HepG2 (cell line): ENCODE data around the gene ESYT1. TPM values are rescaled to one million over a fixed set of nuclear protein-coding genes. Genes with fewer than 3 reads are reported as not detected.

Experiments
- AGO2 ChIP-seq: fragments of 200-400 bp; formaldehyde crosslinking; optimal IDR thresholded peaks from 2 replicates; pipeline ENCODE3; 2017; ENCODE audit warnings: mild to moderate bottlenecking, low read depth, low read length, moderate library complexity
- NFYC ChIP-seq: IDR thresholded peaks from 2 replicates; pipeline ENCODE4 v1.6.1; 2016; ENCODE audit warnings: missing genetic modification reagents, missing compliant biosample characterization
- PHF8 ChIP-seq: sonication (generic); formaldehyde crosslinking; IDR thresholded peaks from 2 replicates; pipeline ENCODE4 v1.5.0; 2020; ENCODE audit warnings: missing genetic modification reagents
- SALL1 ChIP-seq: sonication (generic); formaldehyde crosslinking; IDR thresholded peaks from 2 replicates; pipeline ENCODE4 v1.8.0; 2022; ENCODE audit warnings: mild to moderate bottlenecking, missing genetic modification reagents
- SIN3A ChIP-seq: IDR thresholded peaks from 2 replicates; pipeline ENCODE4 v1.6.1; 2011; ENCODE audit warnings: low read depth, mild to moderate bottlenecking, control low read depth, low read length, borderline replicate concordance
- ZNF160 ChIP-seq: sonication (generic); formaldehyde crosslinking; IDR thresholded peaks from 2 replicates; pipeline ENCODE4 v1.8.0; 2022; ENCODE audit warnings: mild to moderate bottlenecking, inconsistent platforms, missing genetic modification reagents
- ZNF260 ChIP-seq: sonication (generic); formaldehyde crosslinking; IDR thresholded peaks from 2 replicates; pipeline ENCODE4 v1.4.0; 2020; ENCODE audit warnings: missing genetic modification reagents, low read depth, mild to moderate bottlenecking, borderline replicate concordance
- ZNF274 ChIP-seq: sonication (generic); formaldehyde crosslinking; IDR thresholded peaks from 2 replicates; pipeline ENCODE4 v1.5.1; 2020; ENCODE audit warnings: mild to moderate bottlenecking, missing genetic modification reagents
- ZNF703 ChIP-seq: sonication (generic); formaldehyde crosslinking; IDR thresholded peaks from 2 replicates; pipeline ENCODE4 v1.5.1; 2020; ENCODE audit warnings: missing genetic modification reagents, mild to moderate bottlenecking, moderate library complexity, borderline replicate concordance
- ZNF749 ChIP-seq: sonication (generic); formaldehyde crosslinking; IDR thresholded peaks from 2 replicates; pipeline ENCODE4 v1.8.0; 2022; ENCODE audit warnings: mild to moderate bottlenecking, missing genetic modification reagents, moderate library complexity, borderline replicate concordance
- ZNF773 ChIP-seq: sonication (generic); formaldehyde crosslinking; IDR thresholded peaks from 2 replicates; pipeline ENCODE4 v1.4.0; 2020; ENCODE audit warnings: missing genetic modification reagents, borderline replicate concordance
- polyA plus RNA-seq, 8 experiments: library from polyadenylated mRNA; depleted of rRNA in 3 of 8; stranded (reverse) in 7 of 8; unstranded in 1 of 8; fragments of >200 nt; fragmentation: Illumina TruSeq in 4 of 8; extraction: Trizol in 4 of 8; gene quantifications; 2 replicates each; pipeline versions ENCODE4 v1.2.1 to v1.2.3, GENCODE V29; 2011 to 2016; ENCODE audit warnings: low read depth in 4 of 8, missing spikeins in 1 of 8, mixed read lengths in 1 of 8; ENCODE audit not compliant: insufficient read depth in 1 of 8
- total RNA-seq, 5 experiments: library from RNA; depleted of rRNA; stranded (reverse); fragments of >200 nt; fragmentation: Illumina TruSeq; extraction: Trizol; gene quantifications; 2 replicates each; pipeline ENCODE4 v1.2.3, GENCODE V29; 2016; ENCODE audit warnings: low read depth in 1 of 5
- TF ChIP-seq, protein P1 (sequence below): sonication (generic); formaldehyde crosslinking; IDR thresholded peaks from 2 replicates; pipeline ENCODE4 v1.4.0; 2020; ENCODE audit warnings: missing genetic modification reagents
- TF ChIP-seq, protein P2 (sequence below): conservative IDR thresholded peaks from 2 replicates; pipeline ENCODE4 v1.6.1; 2018; ENCODE audit warnings: missing genetic modification reagents
- TF ChIP-seq, protein P3 (sequence below): sonication (generic); formaldehyde crosslinking; IDR thresholded peaks from 2 replicates; pipeline ENCODE4 v1.8.0; 2022; ENCODE audit warnings: low read depth, missing genetic modification reagents
- TF ChIP-seq, protein P4 (sequence below): IDR thresholded peaks from 2 replicates; pipeline ENCODE4 v1.6.1; 2016; ENCODE audit warnings: low read depth, borderline replicate concordance
- TF ChIP-seq, protein P5 (sequence below): sonication (generic); formaldehyde crosslinking; IDR thresholded peaks from 2 replicates; pipeline ENCODE4 v1.5.0; 2020; ENCODE audit warnings: mild to moderate bottlenecking, missing genetic modification reagents, borderline replicate concordance
- TF ChIP-seq, protein P6 (sequence below): sonication (generic); formaldehyde crosslinking; IDR thresholded peaks from 2 replicates; pipeline ENCODE4 v1.4.0; 2020; ENCODE audit warnings: mild to moderate bottlenecking, missing genetic modification reagents
- TF ChIP-seq, protein P7 (sequence below): sonication (generic); formaldehyde crosslinking; IDR thresholded peaks from 2 replicates; pipeline ENCODE4 v1.4.0; 2020; ENCODE audit warnings: low read depth, mild to moderate bottlenecking, missing genetic modification reagents

The ESYT1 gene
- total and polyA plus RNA-seq, 2 of the 13 experiments (the other 11 are each of a cell fraction or from before 2014, with no cell fraction given): 66.9 to 71.0 TPM

DNA sequence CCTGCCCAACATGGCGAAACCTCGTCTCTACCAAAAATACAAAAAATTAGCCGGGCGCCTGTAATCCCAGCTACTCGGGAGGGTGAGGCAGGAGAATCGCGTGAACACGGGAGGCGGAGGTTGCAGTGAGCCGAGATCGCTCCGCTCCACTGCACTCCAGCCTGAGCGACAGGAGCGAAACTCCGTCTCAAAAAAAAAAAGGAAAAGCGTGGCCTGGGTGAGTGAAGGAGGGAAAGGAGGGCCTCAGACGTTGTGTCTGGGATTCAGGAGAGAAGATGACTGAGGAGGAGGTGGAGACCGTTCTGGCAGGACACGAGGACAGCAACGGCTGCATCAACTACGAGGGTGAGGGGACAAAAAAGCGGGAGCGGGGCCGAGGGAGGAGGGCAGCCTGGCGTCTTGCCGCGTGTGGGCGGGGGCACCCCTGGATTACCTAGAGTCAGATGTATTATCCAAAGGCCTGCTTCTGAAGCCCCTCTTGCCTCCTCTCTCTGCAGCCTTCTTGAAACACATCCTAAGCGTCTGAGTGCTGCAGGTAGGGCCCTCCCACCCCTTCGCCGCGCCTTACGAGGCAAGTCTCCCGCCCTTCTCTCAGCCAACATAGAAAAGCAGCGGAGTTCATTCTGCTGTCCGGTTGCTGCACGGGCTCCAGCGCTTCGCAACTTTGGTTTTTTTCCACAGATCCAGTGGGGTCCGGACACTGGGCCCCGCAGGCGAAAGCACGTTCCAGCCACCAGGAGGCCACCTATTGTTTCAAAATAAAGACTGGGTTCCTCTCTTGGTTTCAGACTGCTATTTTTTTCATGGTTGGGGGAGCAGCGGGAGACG, 29.3 kb downstream of the ESYT1 start (continued):
- TF ChIP-seq, protein P1, sequence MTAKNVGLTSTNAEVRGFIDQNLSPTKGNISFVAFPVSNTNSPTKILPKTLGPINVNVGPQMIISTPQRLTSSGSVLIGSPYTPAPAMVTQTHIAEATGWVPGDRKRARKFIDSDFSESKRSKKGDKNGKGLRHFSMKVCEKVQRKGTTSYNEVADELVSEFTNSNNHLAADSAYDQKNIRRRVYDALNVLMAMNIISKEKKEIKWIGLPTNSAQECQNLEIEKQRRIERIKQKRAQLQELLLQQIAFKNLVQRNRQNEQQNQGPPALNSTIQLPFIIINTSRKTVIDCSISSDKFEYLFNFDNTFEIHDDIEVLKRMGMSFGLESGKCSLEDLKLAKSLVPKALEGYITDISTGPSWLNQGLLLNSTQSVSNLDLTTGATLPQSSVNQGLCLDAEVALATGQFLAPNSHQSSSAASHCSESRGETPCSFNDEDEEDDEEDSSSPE (CRISPR knock-in tag): peak; percentile 51; the same call in 1 of the 2 replicates
- TF ChIP-seq, protein P2, sequence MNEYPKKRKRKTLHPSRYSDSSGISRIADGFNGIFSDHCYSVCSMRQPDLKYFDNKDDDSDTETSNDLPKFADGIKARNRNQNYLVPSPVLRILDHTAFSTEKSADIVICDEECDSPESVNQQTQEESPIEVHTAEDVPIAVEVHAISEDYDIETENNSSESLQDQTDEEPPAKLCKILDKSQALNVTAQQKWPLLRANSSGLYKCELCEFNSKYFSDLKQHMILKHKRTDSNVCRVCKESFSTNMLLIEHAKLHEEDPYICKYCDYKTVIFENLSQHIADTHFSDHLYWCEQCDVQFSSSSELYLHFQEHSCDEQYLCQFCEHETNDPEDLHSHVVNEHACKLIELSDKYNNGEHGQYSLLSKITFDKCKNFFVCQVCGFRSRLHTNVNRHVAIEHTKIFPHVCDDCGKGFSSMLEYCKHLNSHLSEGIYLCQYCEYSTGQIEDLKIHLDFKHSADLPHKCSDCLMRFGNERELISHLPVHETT: no peak
- TF ChIP-seq SALL1 (peak; percentile 13; the same call in 1 of the 2 replicates), ZNF160 (peak; percentile 43; the same call in 1 of the 2 replicates), SIN3A (peak; percentile 28; the same call in 1 of the 2 replicates), ZNF749 (CRISPR knock-in tag) (peak; percentile 34; the same call in 1 of the 2 replicates), PHF8 (CRISPR knock-in tag) (peak; percentile 24; the same call in 1 of the 2 replicates), NFYC (CRISPR knock-in tag) (no peak), AGO2 (no peak), ZNF773 (CRISPR knock-in tag) (no peak), ZNF274 (no peak), ZNF703 (CRISPR knock-in tag) (no peak), ZNF260 (CRISPR knock-in tag) (no peak)
- TF ChIP-seq, protein P3, sequence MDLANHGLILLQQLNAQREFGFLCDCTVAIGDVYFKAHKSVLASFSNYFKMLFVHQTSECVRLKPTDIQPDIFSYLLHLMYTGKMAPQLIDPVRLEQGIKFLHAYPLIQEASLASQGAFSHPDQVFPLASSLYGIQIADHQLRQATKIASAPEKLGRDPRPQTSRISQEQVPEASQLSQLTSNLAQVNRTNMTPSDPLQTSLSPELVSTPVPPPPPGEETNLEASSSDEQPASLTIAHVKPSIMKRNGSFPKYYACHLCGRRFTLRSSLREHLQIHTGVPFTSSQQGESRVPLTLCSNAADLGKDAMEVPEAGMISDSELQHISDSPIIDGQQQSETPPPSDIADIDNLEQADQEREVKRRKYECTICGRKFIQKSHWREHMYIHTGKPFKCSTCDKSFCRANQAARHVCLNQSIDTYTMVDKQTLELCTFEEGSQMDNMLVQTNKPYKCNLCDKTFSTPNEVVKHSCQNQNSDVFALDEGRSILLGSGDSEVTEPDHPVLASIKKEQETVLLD (CRISPR knock-in tag): peak; percentile 41; the same call in 1 of the 2 replicates
- TF ChIP-seq, protein P4, sequence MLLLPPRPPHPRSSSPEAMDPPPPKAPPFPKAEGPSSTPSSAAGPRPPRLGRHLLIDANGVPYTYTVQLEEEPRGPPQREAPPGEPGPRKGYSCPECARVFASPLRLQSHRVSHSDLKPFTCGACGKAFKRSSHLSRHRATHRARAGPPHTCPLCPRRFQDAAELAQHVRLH (CRISPR knock-in tag): no peak; the same call in 1 of the 2 replicates
- TF ChIP-seq, protein P5, sequence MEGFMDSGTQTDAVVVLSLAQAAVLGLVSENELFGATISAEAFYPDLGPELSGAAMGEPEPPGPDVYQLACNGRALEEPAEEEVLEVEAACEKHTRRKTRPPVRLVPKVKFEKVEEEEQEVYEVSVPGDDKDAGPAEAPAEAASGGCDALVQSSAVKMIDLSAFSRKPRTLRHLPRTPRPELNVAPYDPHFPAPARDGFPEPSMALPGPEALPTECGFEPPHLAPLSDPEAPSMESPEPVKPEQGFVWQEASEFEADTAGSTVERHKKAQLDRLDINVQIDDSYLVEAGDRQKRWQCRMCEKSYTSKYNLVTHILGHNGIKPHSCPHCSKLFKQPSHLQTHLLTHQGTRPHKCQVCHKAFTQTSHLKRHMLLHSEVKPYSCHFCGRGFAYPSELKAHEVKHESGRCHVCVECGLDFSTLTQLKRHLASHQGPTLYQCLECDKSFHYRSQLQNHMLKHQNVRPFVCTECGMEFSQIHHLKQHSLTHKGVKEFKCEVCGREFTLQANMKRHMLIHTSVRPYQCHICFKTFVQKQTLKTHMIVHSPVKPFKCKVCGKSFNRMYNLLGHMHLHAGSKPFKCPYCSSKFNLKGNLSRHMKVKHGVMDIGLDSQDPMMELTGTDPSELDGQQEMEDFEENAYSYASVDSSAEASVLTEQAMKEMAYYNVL (CRISPR knock-in tag): 0 out of 2 replicates have a peak, but pooled peaks have one; percentile 36
- TF ChIP-seq, protein P6, sequence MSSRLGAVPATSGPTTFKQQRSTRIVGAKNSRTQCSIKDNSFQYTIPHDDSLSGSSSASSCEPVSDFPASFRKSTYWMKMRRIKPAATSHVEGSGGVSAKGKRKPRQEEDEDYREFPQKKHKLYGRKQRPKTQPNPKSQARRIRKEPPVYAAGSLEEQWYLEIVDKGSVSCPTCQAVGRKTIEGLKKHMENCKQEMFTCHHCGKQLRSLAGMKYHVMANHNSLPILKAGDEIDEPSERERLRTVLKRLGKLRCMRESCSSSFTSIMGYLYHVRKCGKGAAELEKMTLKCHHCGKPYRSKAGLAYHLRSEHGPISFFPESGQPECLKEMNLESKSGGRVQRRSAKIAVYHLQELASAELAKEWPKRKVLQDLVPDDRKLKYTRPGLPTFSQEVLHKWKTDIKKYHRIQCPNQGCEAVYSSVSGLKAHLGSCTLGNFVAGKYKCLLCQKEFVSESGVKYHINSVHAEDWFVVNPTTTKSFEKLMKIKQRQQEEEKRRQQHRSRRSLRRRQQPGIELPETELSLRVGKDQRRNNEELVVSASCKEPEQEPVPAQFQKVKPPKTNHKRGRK (CRISPR knock-in tag): no peak
- TF ChIP-seq, protein P7, sequence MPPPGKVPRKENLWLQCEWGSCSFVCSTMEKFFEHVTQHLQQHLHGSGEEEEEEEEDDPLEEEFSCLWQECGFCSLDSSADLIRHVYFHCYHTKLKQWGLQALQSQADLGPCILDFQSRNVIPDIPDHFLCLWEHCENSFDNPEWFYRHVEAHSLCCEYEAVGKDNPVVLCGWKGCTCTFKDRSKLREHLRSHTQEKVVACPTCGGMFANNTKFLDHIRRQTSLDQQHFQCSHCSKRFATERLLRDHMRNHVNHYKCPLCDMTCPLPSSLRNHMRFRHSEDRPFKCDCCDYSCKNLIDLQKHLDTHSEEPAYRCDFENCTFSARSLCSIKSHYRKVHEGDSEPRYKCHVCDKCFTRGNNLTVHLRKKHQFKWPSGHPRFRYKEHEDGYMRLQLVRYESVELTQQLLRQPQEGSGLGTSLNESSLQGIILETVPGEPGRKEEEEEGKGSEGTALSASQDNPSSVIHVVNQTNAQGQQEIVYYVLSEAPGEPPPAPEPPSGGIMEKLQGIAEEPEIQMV (CRISPR knock-in tag): no peak
